ENCODE measurements around the gene TMEM41A. TPM values are rescaled to one million over a fixed set of nuclear protein-coding genes. Genes with fewer than 3 reads are reported as not detected.
"Not testable (repeated sequence)": the region's sequence is repeated elsewhere in the genome, so short reads cannot be mapped to it uniquely, and the experiment has no call there.

TMEM41A gene
- total RNA-seq, 1 donor from 2014 or later, result 18.0 TPM

DNA sequence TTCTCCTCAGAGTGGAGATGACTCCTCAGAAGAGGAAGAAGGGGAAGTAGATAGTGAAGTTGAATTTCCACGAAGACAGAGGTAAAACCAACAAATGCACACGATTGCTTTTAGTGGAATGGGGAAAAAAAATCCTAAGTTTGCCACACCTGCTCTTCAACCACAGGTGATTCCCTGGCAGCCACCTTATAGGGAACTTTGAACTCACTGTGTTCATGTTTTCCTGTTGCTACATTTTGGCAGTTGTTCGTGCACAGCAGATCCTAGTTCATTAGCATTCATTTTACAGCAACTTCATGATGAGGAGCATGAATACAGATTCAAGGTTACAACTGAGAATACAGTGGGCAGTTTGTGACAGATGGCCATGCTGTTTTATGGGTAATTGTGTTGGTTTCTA is 21.5 kb downstream of the TMEM41A start:
- Mint-ChIP-seq H3K36me3 (ENCODE audit: insufficient read depth) (peaks cover 14% of the 10 kb centered on the region), H3K4me1 (ENCODE audit: low read depth) (no peaks in the 10 kb centered on the region), H3K27me3 (no peaks in the 10 kb centered on the region), H3K4me3 (ENCODE audit: low read depth) (no peak overlapping the region), H3K9me3 (ENCODE audit: low read depth) (no peaks in the 10 kb centered on the region), H3K27ac (no peak overlapping the region)
- DNase-seq (ENCODE audit: low spot score, unreplicated experiment), result no peak
- TF ChIP-seq, protein P1, sequence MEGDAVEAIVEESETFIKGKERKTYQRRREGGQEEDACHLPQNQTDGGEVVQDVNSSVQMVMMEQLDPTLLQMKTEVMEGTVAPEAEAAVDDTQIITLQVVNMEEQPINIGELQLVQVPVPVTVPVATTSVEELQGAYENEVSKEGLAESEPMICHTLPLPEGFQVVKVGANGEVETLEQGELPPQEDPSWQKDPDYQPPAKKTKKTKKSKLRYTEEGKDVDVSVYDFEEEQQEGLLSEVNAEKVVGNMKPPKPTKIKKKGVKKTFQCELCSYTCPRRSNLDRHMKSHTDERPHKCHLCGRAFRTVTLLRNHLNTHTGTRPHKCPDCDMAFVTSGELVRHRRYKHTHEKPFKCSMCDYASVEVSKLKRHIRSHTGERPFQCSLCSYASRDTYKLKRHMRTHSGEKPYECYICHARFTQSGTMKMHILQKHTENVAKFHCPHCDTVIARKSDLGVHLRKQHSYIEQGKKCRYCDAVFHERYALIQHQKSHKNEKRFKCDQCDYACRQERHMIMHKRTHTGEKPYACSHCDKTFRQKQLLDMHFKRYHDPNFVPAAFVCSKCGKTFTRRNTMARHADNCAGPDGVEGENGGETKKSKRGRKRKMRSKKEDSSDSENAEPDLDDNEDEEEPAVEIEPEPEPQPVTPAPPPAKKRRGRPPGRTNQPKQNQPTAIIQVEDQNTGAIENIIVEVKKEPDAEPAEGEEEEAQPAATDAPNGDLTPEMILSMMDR (IDR thresholded peaks at IDR 0.05; ENCODE audit: unreplicated experiment), result no peak

DNA sequence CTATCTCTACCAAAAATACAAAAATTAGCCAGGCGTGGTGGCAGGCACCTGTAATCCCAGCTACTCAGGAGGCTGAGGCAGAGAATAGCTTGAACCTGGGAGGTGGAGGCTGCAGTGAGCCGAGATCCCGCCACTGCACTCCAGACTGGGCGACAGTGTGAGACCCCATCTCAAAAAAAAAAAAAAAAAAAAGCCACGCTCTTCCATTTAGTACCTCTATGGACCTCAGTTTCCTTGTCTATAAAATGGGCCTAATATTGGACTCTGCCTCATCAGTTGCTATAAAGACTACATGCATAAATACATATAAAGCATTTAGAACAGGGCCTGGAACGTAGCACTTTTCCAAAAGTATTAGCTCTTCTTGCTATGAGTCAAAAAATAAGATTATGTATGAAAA is 23.9 kb downstream of the TMEM41A start:
- not testable (repeated sequence) for H3K36me3 Mint-ChIP-seq (ENCODE audit: insufficient read depth); DNase-seq (ENCODE audit: low spot score, unreplicated experiment); H3K4me3 Mint-ChIP-seq (ENCODE audit: low read depth); H3K9me3 Mint-ChIP-seq (ENCODE audit: low read depth); H3K27ac Mint-ChIP-seq; H3K4me1 Mint-ChIP-seq (ENCODE audit: low read depth); H3K27me3 Mint-ChIP-seq

DNA sequence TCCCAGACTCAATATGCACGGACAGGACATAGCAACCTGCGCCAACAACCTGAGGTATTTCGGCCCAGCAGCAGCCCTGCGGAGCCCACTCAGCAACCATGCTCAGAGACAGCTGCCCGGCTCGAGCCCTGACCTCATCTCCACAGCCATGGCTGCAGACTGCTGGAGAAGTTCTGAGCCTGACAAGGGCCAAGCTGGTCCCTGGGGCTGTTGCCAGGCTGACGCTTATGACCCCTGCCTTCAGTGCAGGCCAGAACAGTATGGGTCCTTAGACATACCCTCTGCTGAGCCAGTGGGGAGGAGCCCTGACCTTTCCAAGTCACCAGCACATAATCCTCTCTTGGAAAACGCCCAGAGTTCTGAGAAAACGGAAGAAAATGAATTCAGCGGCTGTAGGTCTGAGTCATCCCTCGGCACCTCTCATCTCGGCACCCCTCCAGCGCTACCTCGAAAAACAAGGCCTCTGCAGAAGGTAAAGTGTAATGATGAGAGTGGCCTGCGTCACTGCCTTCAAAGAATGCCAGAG is 25.5 kb downstream of the TMEM41A start:
- Mint-ChIP-seq H3K4me1 (ENCODE audit: low read depth) (no peaks in the 10 kb centered on the region), H3K36me3 (ENCODE audit: insufficient read depth) (peaks cover 13% of the 10 kb centered on the region), H3K27ac (no peak overlapping the region), H3K9me3 (ENCODE audit: low read depth) (no peaks in the 10 kb centered on the region), H3K4me3 (ENCODE audit: low read depth) (no peak overlapping the region), H3K27me3 (no peaks in the 10 kb centered on the region)
- TF ChIP-seq, protein P1 (IDR thresholded peaks at IDR 0.05; ENCODE audit: unreplicated experiment), result no peak
- DNase-seq (ENCODE audit: low spot score, unreplicated experiment), result no peak

DNA sequence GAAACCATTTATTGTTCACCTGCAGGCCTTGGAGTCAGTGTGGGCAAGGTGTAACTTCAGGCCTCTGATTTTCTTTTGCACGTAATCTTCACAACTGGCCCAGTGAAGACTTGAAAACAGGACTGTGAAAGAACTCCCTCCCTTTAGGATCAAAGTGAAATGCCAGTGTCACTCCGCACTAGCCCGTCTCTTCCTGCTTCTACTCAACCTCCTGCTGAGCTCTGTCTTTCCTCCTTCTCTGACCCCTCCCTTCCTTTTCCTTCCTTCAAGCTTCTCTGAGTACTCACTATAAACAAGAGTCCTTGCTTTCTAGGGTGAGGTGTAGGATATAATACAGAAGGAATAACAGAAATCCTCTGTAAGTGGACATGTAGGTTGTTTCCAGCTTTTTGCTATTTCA is 28.5 kb downstream of the TMEM41A start:
- Mint-ChIP-seq H3K4me1 (ENCODE audit: low read depth) (no peaks in the 10 kb centered on the region), H3K36me3 (ENCODE audit: insufficient read depth) (peaks cover 18% of the 10 kb centered on the region), H3K4me3 (ENCODE audit: low read depth) (no peak overlapping the region), H3K27me3 (no peaks in the 10 kb centered on the region), H3K9me3 (ENCODE audit: low read depth) (no peaks in the 10 kb centered on the region), H3K27ac (no peak overlapping the region)
- TF ChIP-seq, protein P1 (IDR thresholded peaks at IDR 0.05; ENCODE audit: unreplicated experiment), result no peak
- no peak for DNase-seq (ENCODE audit: low spot score, unreplicated experiment)

DNA sequence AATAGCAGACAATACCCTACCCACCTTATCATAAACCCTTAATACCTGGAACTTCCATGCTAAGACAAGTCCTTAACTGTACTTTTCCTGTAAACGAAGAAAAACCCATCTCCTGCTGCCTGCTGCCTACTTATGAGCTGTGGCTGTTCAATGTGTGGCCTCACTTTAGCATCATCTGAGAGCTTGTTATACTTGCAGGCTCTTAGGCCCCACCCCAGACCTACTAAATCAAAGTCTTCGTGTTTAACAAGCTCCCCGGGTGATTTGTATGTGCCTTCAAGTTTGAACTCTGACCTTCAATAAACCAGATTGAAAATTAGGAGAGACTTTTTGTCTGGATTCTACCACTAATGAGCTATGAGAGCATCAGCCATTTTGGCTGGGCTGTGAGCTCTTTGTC is 29.3 kb downstream of the TMEM41A start:
- peaks cover 18% of the 10 kb centered on the region for H3K36me3 Mint-ChIP-seq (ENCODE audit: insufficient read depth)
- no peak for DNase-seq (ENCODE audit: low spot score, unreplicated experiment)

DNA sequence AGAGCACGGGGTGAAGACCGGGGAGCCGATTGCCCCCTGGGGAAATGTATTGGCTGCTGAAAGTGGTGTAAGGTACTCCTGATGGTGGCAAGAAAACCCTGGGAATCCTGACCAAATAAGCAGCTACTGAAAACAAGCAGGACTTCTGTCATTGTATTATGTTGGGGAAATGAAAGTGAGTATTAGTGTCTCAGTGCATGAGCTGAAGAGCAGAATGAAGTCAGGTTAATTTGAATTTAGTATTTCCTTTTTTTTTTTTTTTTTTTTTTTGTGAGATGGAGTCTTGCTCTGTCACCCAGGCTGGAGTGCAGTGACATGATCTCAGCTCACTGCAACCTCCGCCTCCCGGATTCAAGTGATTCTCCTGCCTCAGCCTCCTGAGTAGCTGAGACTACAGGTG is 32.7 kb downstream of the TMEM41A start:
- not testable (repeated sequence) for H3K9me3 Mint-ChIP-seq (ENCODE audit: low read depth); H3K4me1 Mint-ChIP-seq (ENCODE audit: low read depth); DNase-seq (ENCODE audit: low spot score, unreplicated experiment); H3K27me3 Mint-ChIP-seq; H3K4me3 Mint-ChIP-seq (ENCODE audit: low read depth); H3K27ac Mint-ChIP-seq
- H3K36me3 Mint-ChIP-seq (ENCODE audit: insufficient read depth), result peaks cover 12% of the 10 kb centered on the region

More for the DNA sequence above, 29.3 kb downstream of the TMEM41A start:
- TF ChIP-seq, protein P1 (IDR thresholded peaks at IDR 0.05; ENCODE audit: unreplicated experiment), result no peak
- H3K27ac Mint-ChIP-seq, result no peak overlapping the region
- no peaks in the 10 kb centered on the region for H3K4me1 Mint-ChIP-seq (ENCODE audit: low read depth)
- no peak overlapping the region for H3K4me3 Mint-ChIP-seq (ENCODE audit: low read depth)
- no peaks in the 10 kb centered on the region for H3K9me3 Mint-ChIP-seq (ENCODE audit: low read depth)
- H3K27me3 Mint-ChIP-seq, result no peaks in the 10 kb centered on the region
